Neural progenitor cell (in vitro differentiated cells): ENCODE results near the gene CAD. TPM values are rescaled to one million over a fixed set of nuclear protein-coding genes. Genes with fewer than 3 reads are reported as not detected.

Experiments
- DNase-seq: peaks from one replicate; pipeline ENCODE4 v3.0.0-alpha.2; 2016; ENCODE audit warnings: low spot score
- H2AFZ ChIP-seq: fragments of 200-600 bp; sonication (generic); replicated peaks from 2 replicates; pipeline ENCODE4 v1.6.1; 2016; ENCODE audit warnings: antibody characterized with exemption
- H3F3A ChIP-seq: fragments of 200-600 bp; sonication (generic); 2 replicates; pipeline ENCODE4 v1.6.1; 2016; ENCODE audit warnings: antibody characterized with exemption, low read depth
- H3K27ac ChIP-seq: fragments of 200-600 bp; sonication (generic); 2 replicates; pipeline ENCODE4 v1.5.1; 2016; ENCODE audit warnings: mild to moderate bottlenecking
- H3K27me3 ChIP-seq: fragments of 200-600 bp; sonication (generic); 2 replicates; pipeline ENCODE4 v1.6.1; 2016; ENCODE audit warnings: mild to moderate bottlenecking, moderate library complexity
- H3K36me3 ChIP-seq: fragments of 200-600 bp; sonication (generic); 2 replicates; pipeline ENCODE4 v1.5.1; 2016
- H3K4me1 ChIP-seq: fragments of 200-600 bp; sonication (generic); 2 replicates; pipeline ENCODE4 v1.6.1; 2016; ENCODE audit warnings: mixed run types
- H3K4me2 ChIP-seq: fragments of 200-600 bp; sonication (generic); 2 replicates; pipeline ENCODE4 v1.6.1; 2016
- H3K4me3 ChIP-seq: fragments of 200-600 bp; sonication (generic); 2 replicates; pipeline ENCODE4 v1.5.1; 2016
- H3K79me2 ChIP-seq: fragments of 200-600 bp; sonication (generic); 2 replicates; pipeline ENCODE4 v1.6.1; 2016; ENCODE audit warnings: low read depth
- H3K9ac ChIP-seq: fragments of 200-600 bp; sonication (generic); 2 replicates; pipeline ENCODE4 v1.6.1; 2016
- H3K9me3 ChIP-seq: fragments of 200-600 bp; sonication (generic); 2 replicates; pipeline ENCODE4 v1.5.1; 2016; ENCODE audit warnings: low read depth
- H4K20me1 ChIP-seq: fragments of 200-600 bp; sonication (generic); 2 replicates; pipeline ENCODE4 v1.6.1; 2016; ENCODE audit warnings: low read depth
- H3K27ac Mint-ChIP-seq: 3 replicates; pipeline ENCODE4 v1.8.0; 2021; ENCODE audit warnings: mixed read lengths
- H3K27me3 Mint-ChIP-seq: 2 replicates; pipeline ENCODE4 v1.8.0; 2022; ENCODE audit warnings: low read depth, mild to moderate bottlenecking, inconsistent platforms, moderate library complexity, mixed read lengths; ENCODE audit not compliant: insufficient read depth
- H3K36me3 Mint-ChIP-seq: 3 replicates; pipeline ENCODE4 v1.8.0; 2021; ENCODE audit warnings: mixed read lengths
- H3K4me1 Mint-ChIP-seq: 3 replicates; pipeline ENCODE4 v1.8.0; 2021; ENCODE audit warnings: mixed read lengths
- H3K4me3 Mint-ChIP-seq: 3 replicates; pipeline ENCODE4 v1.8.0; 2021; ENCODE audit warnings: mild to moderate bottlenecking, moderate library complexity, mixed read lengths
- H3K9me3 Mint-ChIP-seq: 3 replicates; pipeline ENCODE4 v1.8.0; 2020; ENCODE audit warnings: mixed read lengths
- EZH2 ChIP-seq: fragments of 200-600 bp; sonication (generic); IDR thresholded peaks from 2 replicates; pipeline ENCODE4 v1.6.1; 2017; ENCODE audit warnings: antibody characterized with exemption, mild to moderate bottlenecking, moderate library complexity
- EZH2phosphoT487 ChIP-seq: fragments of 200-600 bp; sonication (generic); IDR thresholded peaks from 2 replicates; pipeline ENCODE4 v1.6.1; 2017; ENCODE audit warnings: antibody characterized with exemption
- total RNA-seq: library from RNA; depleted of rRNA; stranded (reverse); fragments of >200 nt; gene quantifications from 2 replicates; pipeline ENCODE4 v1.2.3, GENCODE V29; 2015; ENCODE audit warnings: low replicate concordance
- TF ChIP-seq, protein P1 (sequence below): fragments of 200-600 bp; sonication (generic); IDR thresholded peaks from 2 replicates; pipeline ENCODE4 v1.5.1; 2017; ENCODE audit warnings: antibody characterized with exemption, mild to moderate bottlenecking

CAD gene
- total RNA-seq, 1 donor from 2014 or later: 26.5 TPM

GRCh38 chr2:27285481-27285880, 68.3 kb downstream of the CAD start:
- no peaks in the 10 kb centered on the region for H3K9me3 Mint-ChIP-seq
- Histone ChIP-seq H3K36me3 (no peaks in the 10 kb centered on the region), H4K20me1 (no peaks in the 10 kb centered on the region), H3K9me3 (no peaks in the 10 kb centered on the region), H3F3A (peaks cover 3% of the 10 kb centered on the region), H2AFZ (no peak overlapping the region), H3K9ac (no peak overlapping the region), H3K4me1 (peaks cover 13% of the 10 kb centered on the region), H3K27me3 (peaks cover 4% of the 10 kb centered on the region), H3K27ac (no peak overlapping the region), H3K79me2 (no peaks in the 10 kb centered on the region), H3K4me2 (no peak overlapping the region), H3K4me3 (no peak overlapping the region)
- DNase-seq: no peak
- no peak overlapping the region for H3K4me3 Mint-ChIP-seq
- H3K27ac Mint-ChIP-seq: no peak overlapping the region
- H3K4me1 Mint-ChIP-seq: peaks cover 3% of the 10 kb centered on the region
- TF ChIP-seq EZH2: no peak
- no peak for TF ChIP-seq EZH2phosphoT487
- TF ChIP-seq, protein P1, sequence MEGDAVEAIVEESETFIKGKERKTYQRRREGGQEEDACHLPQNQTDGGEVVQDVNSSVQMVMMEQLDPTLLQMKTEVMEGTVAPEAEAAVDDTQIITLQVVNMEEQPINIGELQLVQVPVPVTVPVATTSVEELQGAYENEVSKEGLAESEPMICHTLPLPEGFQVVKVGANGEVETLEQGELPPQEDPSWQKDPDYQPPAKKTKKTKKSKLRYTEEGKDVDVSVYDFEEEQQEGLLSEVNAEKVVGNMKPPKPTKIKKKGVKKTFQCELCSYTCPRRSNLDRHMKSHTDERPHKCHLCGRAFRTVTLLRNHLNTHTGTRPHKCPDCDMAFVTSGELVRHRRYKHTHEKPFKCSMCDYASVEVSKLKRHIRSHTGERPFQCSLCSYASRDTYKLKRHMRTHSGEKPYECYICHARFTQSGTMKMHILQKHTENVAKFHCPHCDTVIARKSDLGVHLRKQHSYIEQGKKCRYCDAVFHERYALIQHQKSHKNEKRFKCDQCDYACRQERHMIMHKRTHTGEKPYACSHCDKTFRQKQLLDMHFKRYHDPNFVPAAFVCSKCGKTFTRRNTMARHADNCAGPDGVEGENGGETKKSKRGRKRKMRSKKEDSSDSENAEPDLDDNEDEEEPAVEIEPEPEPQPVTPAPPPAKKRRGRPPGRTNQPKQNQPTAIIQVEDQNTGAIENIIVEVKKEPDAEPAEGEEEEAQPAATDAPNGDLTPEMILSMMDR: no peak
- peaks cover 19% of the 10 kb centered on the region for H3K27me3 Mint-ChIP-seq
- H3K36me3 Mint-ChIP-seq: no peaks in the 10 kb centered on the region

GRCh38 chr2:27288610-27289009, 71.4 kb downstream of the CAD start:
- H3K27me3 ChIP-seq: peaks cover 5% of the 10 kb centered on the region
- DNase-seq: no peak
- H2AFZ ChIP-seq: no peak overlapping the region
- no peaks in the 10 kb centered on the region for H3K9me3 Mint-ChIP-seq
- H3K4me3 ChIP-seq: no peak overlapping the region
- H3K4me2 ChIP-seq: no peak overlapping the region
- no peaks in the 10 kb centered on the region for H3K9me3 ChIP-seq
- H3K27me3 Mint-ChIP-seq: peaks cover 15% of the 10 kb centered on the region
- H3K36me3 Mint-ChIP-seq: no peaks in the 10 kb centered on the region
- H3K79me2 ChIP-seq: no peaks in the 10 kb centered on the region
- no peak overlapping the region for H3K9ac ChIP-seq
- H3K4me1 ChIP-seq: no peaks in the 10 kb centered on the region
- TF ChIP-seq EZH2: no peak
- H3F3A ChIP-seq: no peaks in the 10 kb centered on the region
- H3K4me1 Mint-ChIP-seq: no peaks in the 10 kb centered on the region
- H3K27ac ChIP-seq: no peak overlapping the region
- H3K27ac Mint-ChIP-seq: no peak overlapping the region
- no peaks in the 10 kb centered on the region for H4K20me1 ChIP-seq
- H3K36me3 ChIP-seq: no peaks in the 10 kb centered on the region
- H3K4me3 Mint-ChIP-seq: no peak overlapping the region

GRCh38 chr2:27290549-27290948, 73.4 kb downstream of the CAD start:
- no peak overlapping the region for H3K27ac ChIP-seq
- H3K79me2 ChIP-seq: no peaks in the 10 kb centered on the region
- peaks cover 5% of the 10 kb centered on the region for H3K27me3 ChIP-seq
- Mint-ChIP-seq H3K9me3 (no peaks in the 10 kb centered on the region), H3K4me1 (no peaks in the 10 kb centered on the region), H3K27me3 (peaks cover 11% of the 10 kb centered on the region), H3K27ac (no peak overlapping the region), H3K4me3 (no peak overlapping the region), H3K36me3 (no peaks in the 10 kb centered on the region)
- no peak overlapping the region for H2AFZ ChIP-seq
- no peak for DNase-seq
- no peaks in the 10 kb centered on the region for H3F3A ChIP-seq
- no peaks in the 10 kb centered on the region for H3K9me3 ChIP-seq
- H3K4me1 ChIP-seq: no peaks in the 10 kb centered on the region
- H3K4me2 ChIP-seq: no peak overlapping the region
- no peaks in the 10 kb centered on the region for H4K20me1 ChIP-seq
- TF ChIP-seq EZH2: no peak
- TF ChIP-seq, protein P1: no peak
- TF ChIP-seq EZH2phosphoT487: no peak
- H3K4me3 ChIP-seq: no peak overlapping the region
- H3K9ac ChIP-seq: no peak overlapping the region
- H3K36me3 ChIP-seq: no peaks in the 10 kb centered on the region

GRCh38 chr2:27291865-27292264, 74.7 kb downstream of the CAD start:
- H3K27ac Mint-ChIP-seq: no peak overlapping the region
- no peaks in the 10 kb centered on the region for H3K4me1 ChIP-seq
- H3K4me3 ChIP-seq: no peak overlapping the region
- DNase-seq: peak; percentile 53
- H2AFZ ChIP-seq: peak overlapping the region; percentile 79
- no peaks in the 10 kb centered on the region for H3K36me3 Mint-ChIP-seq
- no peak overlapping the region for H3K4me3 Mint-ChIP-seq
- H3K27me3 Mint-ChIP-seq: peaks cover 10% of the 10 kb centered on the region
- no peak overlapping the region for H3K9ac ChIP-seq
- H3K9me3 Mint-ChIP-seq: no peaks in the 10 kb centered on the region
- H3K9me3 ChIP-seq: no peaks in the 10 kb centered on the region
- no peak overlapping the region for H3K27ac ChIP-seq
- H4K20me1 ChIP-seq: no peaks in the 10 kb centered on the region
- no peaks in the 10 kb centered on the region for H3K4me1 Mint-ChIP-seq
- no peaks in the 10 kb centered on the region for H3K36me3 ChIP-seq
- no peaks in the 10 kb centered on the region for H3K79me2 ChIP-seq
- TF ChIP-seq, protein P1: peak; percentile 48
- TF ChIP-seq EZH2phosphoT487 (no peak), EZH2 (no peak)
- peaks cover 5% of the 10 kb centered on the region for H3K27me3 ChIP-seq
- no peaks in the 10 kb centered on the region for H3F3A ChIP-seq
- no peak overlapping the region for H3K4me2 ChIP-seq

Other genes with a start within 250 kb of the CAD start
- gene MAPRE3, start 246.7 kb upstream of the CAD start, total RNA-seq: 3.1 and 6.2 TPM in 2 replicates
- 18.1 and 26.1 TPM in 2 replicates for gene TMEM214, start 184.4 kb upstream of the CAD start, total RNA-seq
- gene AGBL5, start 165.7 kb upstream of the CAD start, total RNA-seq: 68.3 and 84.7 TPM in 2 replicates
- 84.6 and 256 TPM in 2 replicates for gene OST4, start 145.7 kb upstream of the CAD start, total RNA-seq
- gene EMILIN1, start 138.8 kb upstream of the CAD start, total RNA-seq: 0.15 and 5.1 TPM in 2 replicates
- 3.3 and 5.0 TPM in 2 replicates for gene KHK, start 130.6 kb upstream of the CAD start, total RNA-seq
- gene CGREF1, start 98.2 kb upstream of the CAD start, total RNA-seq: 2.1 and 3.0 TPM in 2 replicates
- 0.65 and 1.1 TPM in 2 replicates for gene ABHD1, start 93.6 kb upstream of the CAD start, total RNA-seq
- gene PREB, start 82.7 kb upstream of the CAD start, total RNA-seq: 25.1 and 39.8 TPM in 2 replicates
- gene PRR30, start 78.0 kb upstream of the CAD start, total RNA-seq: not detected in 2 replicates
- gene TCF23, start 68.4 kb upstream of the CAD start, total RNA-seq: 0.03 TPM in 1 of 2 replicates, not detected in the other
- 133 and 142 TPM in 2 replicates for gene ATRAID, start 5.3 kb upstream of the CAD start, total RNA-seq
- gene SLC5A6, start 5.1 kb upstream of the CAD start, total RNA-seq: 42.8 and 88.9 TPM in 2 replicates
- 0.56 and 1.4 TPM in 2 replicates for gene SLC30A3, start 45.7 kb downstream of the CAD start, total RNA-seq
- not detected in 2 replicates for gene DNAJC5G, start 58.1 kb downstream of the CAD start, total RNA-seq
- gene TRIM54, start 65.1 kb downstream of the CAD start, total RNA-seq: 0.12 TPM in 1 of 2 replicates, not detected in the other
- 0.56 and 1.2 TPM in 2 replicates for gene UCN, start 91.1 kb downstream of the CAD start, total RNA-seq
- gene MPV17, start 105.7 kb downstream of the CAD start, total RNA-seq: 71.4 and 78.0 TPM in 2 replicates
- 57.3 and 73.9 TPM in 2 replicates for gene GTF3C2, start 139.4 kb downstream of the CAD start, total RNA-seq
- gene EIF2B4, start 153.0 kb downstream of the CAD start, total RNA-seq: 25.5 and 38.2 TPM in 2 replicates
- 65.2 and 92.6 TPM in 2 replicates for gene SNX17, start 153.2 kb downstream of the CAD start, total RNA-seq
- gene ZNF513, start 163.4 kb downstream of the CAD start, total RNA-seq: 6.1 and 23.2 TPM in 2 replicates
- 114 and 116 TPM in 2 replicates for gene PPM1G, start 192.2 kb downstream of the CAD start, total RNA-seq
- gene NRBP1, start 211.3 kb downstream of the CAD start, total RNA-seq: 136 and 151 TPM in 2 replicates
- gene KRTCAP3, start 225.0 kb downstream of the CAD start, total RNA-seq: 0.88 and 11.4 TPM in 2 replicates